Activated T-cell treated with anti-CD3 and anti-CD28 coated beads, Interleukin-2, amount 50 U/mL, for 72 hours (primary cell): ENCODE data around the gene CAPN7. TPM values are rescaled to one million over a fixed set of nuclear protein-coding genes. Genes with fewer than 3 reads are reported as not detected.

Experiments
- ATAC-seq, 2 donors: fragments of 150-1000 bp; cut with Tn5 transposase; replicated peaks in 1 of 2; 2 replicates each; pipeline ENCODE4 v1.10.0; 2021; ENCODE audit warnings: moderate library complexity in 2 of 2, mild to moderate bottlenecking in 1 of 2
- DNase-seq, 2 donors: peaks; one replicate each; pipeline ENCODE4 v3.0.0; 2021 to 2022; ENCODE audit warnings: mixed read lengths in 1 of 2
- H3K27ac Mint-ChIP-seq: one replicate; pipeline ENCODE4 v1.8.0; 2022; ENCODE audit warnings: mild to moderate bottlenecking, moderate library complexity, mixed read lengths
- H3K27me3 Mint-ChIP-seq: one replicate; pipeline ENCODE4 v1.8.0; 2022; ENCODE audit warnings: low read depth, mixed read lengths
- H3K36me3 Mint-ChIP-seq, 2 donors: one replicate each; pipeline ENCODE4 v1.8.0; 2022; ENCODE audit warnings: mixed read lengths in 2 of 2, mild to moderate bottlenecking in 1 of 2; ENCODE audit not compliant: insufficient read depth in 2 of 2
- H3K4me1 Mint-ChIP-seq: one replicate; pipeline ENCODE4 v1.8.0; 2022; ENCODE audit warnings: low read depth, mixed read lengths
- H3K4me3 Mint-ChIP-seq, 2 donors: one replicate each; pipeline ENCODE4 v1.8.0; 2022; ENCODE audit warnings: mild to moderate bottlenecking in 2 of 2, mixed read lengths in 2 of 2, moderate library complexity in 2 of 2
- H3K9me3 Mint-ChIP-seq, 2 donors: one replicate each; pipeline ENCODE4 v1.8.0; 2022; ENCODE audit warnings: mixed read lengths in 2 of 2
- total RNA-seq, 2 donors: library from RNA; stranded (reverse); gene quantifications; one replicate each; pipeline ENCODE4 v1.2.3, GENCODE V29; 2022

Gene CAPN7
- total RNA-seq, 2 donors from 2014 or later = 26.9 to 29.6 TPM

DNA sequence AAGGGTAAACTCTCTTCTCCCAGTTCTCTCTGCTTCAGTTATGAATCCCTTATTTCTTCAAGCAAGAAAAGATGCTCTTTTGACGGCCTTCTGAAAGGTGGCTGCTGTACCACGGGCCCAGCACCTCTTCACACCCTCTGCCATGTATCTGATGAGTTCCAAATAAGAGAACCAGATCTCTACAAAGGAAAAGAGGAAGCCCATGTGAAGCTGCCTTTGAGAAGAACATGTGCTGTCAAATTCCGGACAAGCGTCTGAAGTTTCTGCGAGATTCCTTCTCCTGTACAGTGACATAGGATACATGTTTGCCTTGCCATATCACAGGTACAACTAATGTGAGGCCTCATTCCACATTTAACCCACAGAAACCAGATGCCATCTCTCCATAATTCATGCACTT, 67.2 kb downstream of the CAPN7 start:
- Mint-ChIP-seq H3K9me3 (no peaks in the 10 kb centered on the region), H3K36me3 (no peaks in the 10 kb centered on the region), H3K4me3 (peak overlapping the region in 1 of 2 donors; percentile 21), H3K27me3 (peaks cover 18% of the 10 kb centered on the region), H3K27ac (peak overlapping the region; percentile 79), H3K4me1 (peaks cover 65% of the 10 kb centered on the region)
- no peak for DNase-seq
- no peak for ATAC-seq

DNA sequence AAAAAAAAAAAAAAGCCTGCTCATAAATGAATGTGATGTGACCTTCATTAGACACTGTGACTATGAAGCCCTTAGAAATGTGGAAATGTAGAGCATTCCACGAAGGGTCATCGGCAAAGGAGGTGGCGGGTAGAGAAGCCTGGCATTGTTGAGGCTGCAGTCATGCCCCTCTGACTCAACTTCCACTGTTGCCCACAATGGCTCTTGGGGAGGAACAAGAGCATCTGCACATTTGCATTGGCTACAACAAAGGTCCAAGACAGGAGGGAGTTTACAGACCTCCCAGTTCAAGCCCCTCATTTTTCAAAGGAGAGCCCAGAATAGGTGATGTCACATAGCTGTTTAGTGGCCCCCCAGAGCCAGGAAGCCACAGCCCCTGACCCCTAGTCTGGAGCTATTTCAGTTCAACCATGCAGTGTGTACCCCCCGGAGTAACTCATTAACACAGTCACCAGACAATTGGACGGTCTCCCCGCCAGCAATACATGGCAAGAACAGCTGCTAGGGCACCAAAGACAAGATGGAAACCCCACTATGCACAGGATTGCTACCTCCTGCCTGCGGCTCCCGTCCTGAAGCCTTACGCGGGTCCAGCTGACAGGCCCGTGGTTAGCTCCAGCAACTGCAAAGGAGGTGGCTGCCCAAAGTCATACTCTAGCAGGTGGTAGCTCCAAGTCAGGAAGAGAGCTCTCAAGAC, 70.1 kb downstream of the CAPN7 start:
- H3K9me3 Mint-ChIP-seq = no peaks in the 10 kb centered on the region
- DNase-seq (no peak), ATAC-seq (peak in 1 of 2 donors; percentile 12)
- H3K27me3 Mint-ChIP-seq = peaks cover 18% of the 10 kb centered on the region
- H3K27ac Mint-ChIP-seq = peak overlapping the region; percentile 70
- peak overlapping the region in 1 of 2 donors; percentile 19 for H3K4me3 Mint-ChIP-seq
- H3K36me3 Mint-ChIP-seq = no peaks in the 10 kb centered on the region
- peaks cover 67% of the 10 kb centered on the region for H3K4me1 Mint-ChIP-seq

DNA sequence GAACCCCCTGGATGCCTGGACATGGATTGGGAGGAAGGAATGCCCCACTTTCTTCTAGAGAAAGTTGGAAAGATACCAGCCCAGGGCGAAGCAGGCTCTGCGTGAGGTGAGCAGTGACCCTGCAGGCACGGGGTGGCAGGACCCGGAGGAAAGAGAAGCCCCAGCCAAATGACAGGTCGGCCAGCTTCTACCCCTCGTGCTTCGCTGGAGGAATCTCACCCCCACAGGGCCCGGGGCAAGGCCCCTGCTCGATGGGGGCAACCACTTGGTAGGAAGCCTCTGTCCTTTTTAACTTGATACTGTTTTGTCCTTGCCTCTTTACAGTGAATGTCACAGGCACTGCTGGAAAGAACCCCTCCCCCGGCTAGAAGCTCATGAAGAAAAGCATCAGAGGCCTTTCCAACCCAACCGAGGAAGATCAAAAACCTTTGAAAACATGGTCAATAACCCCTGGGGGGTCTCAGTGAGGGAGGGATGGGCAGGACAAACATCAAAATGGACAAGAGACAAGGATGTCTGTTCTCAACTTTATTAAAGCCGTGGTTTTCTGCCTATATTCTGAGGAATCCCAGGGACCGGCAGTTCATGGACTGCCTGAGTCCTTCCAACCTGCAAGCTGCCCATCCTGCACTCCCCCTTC, 71.9 kb downstream of the CAPN7 start:
- no peak overlapping the region for H3K27ac Mint-ChIP-seq
- H3K27me3 Mint-ChIP-seq = peaks cover 9% of the 10 kb centered on the region
- H3K4me1 Mint-ChIP-seq = peaks cover 50% of the 10 kb centered on the region
- H3K4me3 Mint-ChIP-seq = no peak overlapping the region
- no peak for ATAC-seq
- H3K9me3 Mint-ChIP-seq = no peaks in the 10 kb centered on the region
- H3K36me3 Mint-ChIP-seq = no peaks in the 10 kb centered on the region
- DNase-seq = no peak

DNA sequence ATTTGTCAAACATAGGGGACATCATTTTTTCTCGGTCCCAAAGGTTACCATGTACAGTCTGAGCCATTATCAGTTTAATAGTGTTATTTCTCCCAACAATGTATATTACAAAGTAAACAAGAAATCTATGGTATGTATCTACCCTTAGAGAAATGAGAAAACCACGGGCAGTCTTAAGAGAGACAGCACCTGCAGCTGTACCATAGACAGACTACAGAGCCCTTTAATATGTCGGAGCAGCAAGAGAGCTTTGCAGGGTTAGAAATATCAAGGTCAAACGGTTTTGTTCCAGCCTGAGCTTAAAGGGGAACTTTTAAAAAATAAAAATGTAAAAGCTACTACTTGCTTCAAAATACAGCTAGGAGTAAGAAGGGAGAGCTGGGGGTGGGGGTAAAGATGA, 73.2 kb downstream of the CAPN7 start:
- no peaks in the 10 kb centered on the region for H3K27me3 Mint-ChIP-seq
- no peaks in the 10 kb centered on the region for H3K36me3 Mint-ChIP-seq
- H3K27ac Mint-ChIP-seq = peak overlapping the region; percentile 74
- no peaks in the 10 kb centered on the region for H3K9me3 Mint-ChIP-seq
- H3K4me3 Mint-ChIP-seq = no peak overlapping the region
- peaks cover 46% of the 10 kb centered on the region for H3K4me1 Mint-ChIP-seq
- no peak for DNase-seq
- ATAC-seq = no peak

DNA sequence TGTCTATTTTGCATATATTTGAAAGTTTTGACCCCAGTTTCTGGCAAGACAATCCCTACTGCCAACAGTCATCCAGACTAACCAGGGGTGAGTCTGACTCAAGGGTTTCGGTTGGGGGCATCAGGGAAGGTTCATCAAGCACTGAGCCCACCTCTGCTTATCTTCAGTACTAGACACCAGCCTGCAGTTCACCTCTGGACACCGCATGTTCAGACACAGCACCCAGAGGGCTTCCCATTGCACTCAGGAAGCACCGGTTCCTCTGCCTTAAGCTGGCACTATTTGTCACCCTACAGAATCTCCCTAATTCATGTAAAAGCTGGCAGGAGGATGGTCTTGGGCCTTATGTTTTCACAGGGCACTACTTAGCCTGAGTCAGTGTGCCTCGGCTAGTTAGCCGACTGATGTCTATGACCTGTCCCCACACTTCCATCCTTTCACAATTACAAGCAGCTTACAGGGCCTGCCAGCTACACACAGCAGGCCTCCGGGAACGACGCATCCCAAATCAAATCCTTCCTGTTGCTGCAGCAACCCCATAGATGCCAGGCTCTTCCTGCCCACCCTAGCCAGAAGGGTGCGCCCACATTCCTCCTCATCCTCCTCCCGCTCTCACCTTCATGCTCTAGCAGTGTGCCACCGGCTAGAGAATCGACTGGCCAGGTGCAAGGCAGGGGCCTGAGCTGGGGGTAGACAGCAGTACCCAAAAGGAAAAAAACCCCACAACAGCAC, 73.8 kb downstream of the CAPN7 start:
- no peaks in the 10 kb centered on the region for H3K9me3 Mint-ChIP-seq
- no peak for ATAC-seq
- H3K36me3 Mint-ChIP-seq = no peaks in the 10 kb centered on the region

GRCh38 chr3:15280853-15281532, 74.9 kb downstream of the CAPN7 start:
- Mint-ChIP-seq H3K27me3 (no peaks in the 10 kb centered on the region), H3K4me3 (no peak overlapping the region), H3K36me3 (no peaks in the 10 kb centered on the region), H3K4me1 (peaks cover 28% of the 10 kb centered on the region), H3K27ac (no peak overlapping the region), H3K9me3 (no peaks in the 10 kb centered on the region)
- ATAC-seq (no peak), DNase-seq (no peak)

More for the DNA sequence above, 73.8 kb downstream of the CAPN7 start:
- no peak overlapping the region for H3K27ac Mint-ChIP-seq
- H3K4me3 Mint-ChIP-seq = no peak overlapping the region
- peaks cover 40% of the 10 kb centered on the region for H3K4me1 Mint-ChIP-seq
- H3K27me3 Mint-ChIP-seq = no peaks in the 10 kb centered on the region
- DNase-seq = no peak

- no peaks in the 10 kb centered on the region for H3K9me3 Mint-ChIP-seq
Observed at GRCh38 chr3:15281817-15282216, 75.8 kb downstream of the CAPN7 start.

GRCh38 chr3:15283702-15284101, 77.7 kb downstream of the CAPN7 start:
- Mint-ChIP-seq H3K27me3 (no peaks in the 10 kb centered on the region), H3K27ac (no peak overlapping the region), H3K36me3 (peaks cover 0 to under 1% of the 10 kb centered on the region in 2 donors), H3K4me1 (peaks cover 32% of the 10 kb centered on the region), H3K9me3 (no peaks in the 10 kb centered on the region), H3K4me3 (no peak overlapping the region)
- no peak for DNase-seq
- ATAC-seq = no peak

More at GRCh38 chr3:15281817-15282216, 75.8 kb downstream of the CAPN7 start:
- Mint-ChIP-seq H3K27ac (no peak overlapping the region), H3K4me1 (peaks cover 23% of the 10 kb centered on the region), H3K36me3 (no peaks in the 10 kb centered on the region), H3K27me3 (no peaks in the 10 kb centered on the region), H3K4me3 (no peak overlapping the region)
- no peak for DNase-seq
- no peak for ATAC-seq

DNA sequence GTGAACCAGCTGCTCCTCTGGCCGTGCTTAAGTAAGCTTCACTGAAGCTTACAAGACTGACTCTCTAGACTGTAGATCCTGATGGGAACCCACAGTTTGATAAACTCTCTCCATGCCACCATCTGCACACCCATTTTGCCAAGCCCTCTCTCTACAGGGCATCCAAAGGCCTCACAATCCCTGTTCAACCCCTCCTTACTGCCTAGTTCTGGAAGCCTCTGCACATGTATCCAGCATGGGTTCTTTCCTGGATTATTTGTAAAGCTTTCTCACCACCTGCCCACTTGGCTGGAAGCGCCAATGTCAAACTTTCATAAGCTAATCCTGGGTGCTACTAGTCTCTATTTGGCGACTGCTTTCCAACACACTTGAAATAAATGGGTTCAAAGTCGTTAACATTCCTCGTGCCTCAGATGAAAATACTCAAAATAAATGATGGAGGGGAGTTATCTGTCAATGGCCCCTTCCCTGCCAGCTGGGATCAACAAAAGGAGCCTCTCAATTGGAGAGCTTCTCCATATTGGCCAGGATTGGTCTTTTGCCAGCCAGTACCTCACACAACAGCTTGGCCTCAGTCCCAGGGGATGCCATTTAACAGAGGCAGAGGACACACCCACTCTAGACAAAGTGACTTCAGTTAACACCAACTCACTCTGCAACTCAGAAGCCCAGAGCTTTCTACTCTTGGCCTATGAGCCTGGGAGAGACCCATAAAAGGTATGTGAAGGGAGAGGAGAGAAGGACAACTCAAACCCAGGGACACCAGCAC, 78.3 kb downstream of the CAPN7 start:
- no peak overlapping the region for H3K27ac Mint-ChIP-seq

GRCh38 chr3:15286022-15286421, 80.0 kb downstream of the CAPN7 start:
- Mint-ChIP-seq H3K9me3 (no peaks in the 10 kb centered on the region), H3K4me3 (no peak overlapping the region), H3K27me3 (no peaks in the 10 kb centered on the region), H3K36me3 (peaks cover 0 to 2% of the 10 kb centered on the region in 2 donors), H3K4me1 (peaks cover 36% of the 10 kb centered on the region), H3K27ac (no peak overlapping the region)
- ATAC-seq (no peak), DNase-seq (no peak)

More for the DNA sequence above, 78.3 kb downstream of the CAPN7 start:
- Mint-ChIP-seq H3K27me3 (no peaks in the 10 kb centered on the region), H3K9me3 (no peaks in the 10 kb centered on the region), H3K4me3 (no peak overlapping the region), H3K4me1 (peaks cover 32% of the 10 kb centered on the region), H3K36me3 (peaks cover 0 to 2% of the 10 kb centered on the region in 2 donors)
- ATAC-seq = no peak
- DNase-seq = no peak

- no peaks in the 10 kb centered on the region for H3K9me3 Mint-ChIP-seq
- DNase-seq (no peak), ATAC-seq (no peak)
- H3K27ac Mint-ChIP-seq = no peak overlapping the region
- peaks cover 53% of the 10 kb centered on the region for H3K4me1 Mint-ChIP-seq
- no peak overlapping the region for H3K4me3 Mint-ChIP-seq
- peaks cover 0 to 2% of the 10 kb centered on the region in 2 donors for H3K36me3 Mint-ChIP-seq
- no peaks in the 10 kb centered on the region for H3K27me3 Mint-ChIP-seq
Observed at GRCh38 chr3:15287565-15288330, 81.7 kb downstream of the CAPN7 start.
